HG03571 (cell line): ENCODE results near the gene PTPN2.
"Not testable (repeated sequence)": the region's sequence is repeated elsewhere in the genome, so short reads cannot be mapped to it uniquely, and the experiment has no call there.

Experiments
- ATAC-seq: cut with Tn5 transposase; IDR thresholded peaks from one replicate; pipeline ENCODE4 v1.9.1; 2021; ENCODE audit not compliant: unreplicated experiment

The PTPN2 gene

GRCh38 chr18:12776821-12777471 lies 107.1 kb downstream of the PTPN2 start:
- no peak for ATAC-seq

GRCh38 chr18:12776415-12776814 lies 107.6 kb downstream of the PTPN2 start:
- not testable (repeated sequence) for ATAC-seq

GRCh38 chr18:12774982-12775381 lies 109.1 kb downstream of the PTPN2 start:
- no peak for ATAC-seq

GRCh38 chr18:12773369-12773768 lies 110.7 kb downstream of the PTPN2 start:
- ATAC-seq: no peak

- no peak for ATAC-seq
These were observed 111.9 kb downstream of the PTPN2 start for GRCh38 chr18:12772111-12772510.

GRCh38 chr18:12770469-12771219 lies 113.4 kb downstream of the PTPN2 start:
- ATAC-seq: no peak

GRCh38 chr18:12769644-12770440 lies 114.2 kb downstream of the PTPN2 start:
- no peak for ATAC-seq

GRCh38 chr18:12769136-12769535 lies 114.9 kb downstream of the PTPN2 start:
- no peak for ATAC-seq

- no peak for ATAC-seq
These were observed 115.4 kb downstream of the PTPN2 start for GRCh38 chr18:12768625-12769024.

- no peak for ATAC-seq
These were observed 116.4 kb downstream of the PTPN2 start for GRCh38 chr18:12767580-12768155.

GRCh38 chr18:12766986-12767433 lies 117.0 kb downstream of the PTPN2 start:
- no peak for ATAC-seq

- no peak for ATAC-seq
These were observed 118.5 kb downstream of the PTPN2 start for GRCh38 chr18:12765586-12765985.

- no peak for ATAC-seq
These were observed 118.9 kb downstream of the PTPN2 start for GRCh38 chr18:12765126-12765525.

GRCh38 chr18:12758566-12758965 lies 125.5 kb downstream of the PTPN2 start:
- not testable (repeated sequence) for ATAC-seq

GRCh38 chr18:12756619-12757239 lies 127.3 kb downstream of the PTPN2 start:
- ATAC-seq: not testable (repeated sequence)

GRCh38 chr18:12755606-12756005 lies 128.4 kb downstream of the PTPN2 start:
- ATAC-seq: not testable (repeated sequence)

- no peak for ATAC-seq
These were observed 129.5 kb downstream of the PTPN2 start for GRCh38 chr18:12754511-12754910.

- no peak for ATAC-seq
These were observed 132.1 kb downstream of the PTPN2 start for GRCh38 chr18:12751891-12752290.

GRCh38 chr18:12751503-12751884 lies 132.5 kb downstream of the PTPN2 start:
- no peak for ATAC-seq

- no peak for ATAC-seq
These were observed 133.1 kb downstream of the PTPN2 start for GRCh38 chr18:12750715-12751502.
